Measurements from ENCODE around the gene PGS1.
A peak's percentile ranks its signal among the peaks of the same experiment; 100 is the strongest.
"Not testable (repeated sequence)": the region's sequence is repeated elsewhere in the genome, so short reads cannot be mapped to it uniquely, and the experiment has no call there.

Gene PGS1, protein sequence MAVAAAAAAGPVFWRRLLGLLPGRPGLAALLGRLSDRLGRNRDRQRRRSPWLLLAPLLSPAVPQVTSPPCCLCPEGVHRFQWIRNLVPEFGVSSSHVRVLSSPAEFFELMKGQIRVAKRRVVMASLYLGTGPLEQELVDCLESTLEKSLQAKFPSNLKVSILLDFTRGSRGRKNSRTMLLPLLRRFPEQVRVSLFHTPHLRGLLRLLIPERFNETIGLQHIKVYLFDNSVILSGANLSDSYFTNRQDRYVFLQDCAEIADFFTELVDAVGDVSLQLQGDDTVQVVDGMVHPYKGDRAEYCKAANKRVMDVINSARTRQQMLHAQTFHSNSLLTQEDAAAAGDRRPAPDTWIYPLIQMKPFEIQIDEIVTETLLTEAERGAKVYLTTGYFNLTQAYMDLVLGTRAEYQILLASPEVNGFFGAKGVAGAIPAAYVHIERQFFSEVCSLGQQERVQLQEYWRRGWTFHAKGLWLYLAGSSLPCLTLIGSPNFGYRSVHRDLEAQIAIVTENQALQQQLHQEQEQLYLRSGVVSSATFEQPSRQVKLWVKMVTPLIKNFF

DNA sequence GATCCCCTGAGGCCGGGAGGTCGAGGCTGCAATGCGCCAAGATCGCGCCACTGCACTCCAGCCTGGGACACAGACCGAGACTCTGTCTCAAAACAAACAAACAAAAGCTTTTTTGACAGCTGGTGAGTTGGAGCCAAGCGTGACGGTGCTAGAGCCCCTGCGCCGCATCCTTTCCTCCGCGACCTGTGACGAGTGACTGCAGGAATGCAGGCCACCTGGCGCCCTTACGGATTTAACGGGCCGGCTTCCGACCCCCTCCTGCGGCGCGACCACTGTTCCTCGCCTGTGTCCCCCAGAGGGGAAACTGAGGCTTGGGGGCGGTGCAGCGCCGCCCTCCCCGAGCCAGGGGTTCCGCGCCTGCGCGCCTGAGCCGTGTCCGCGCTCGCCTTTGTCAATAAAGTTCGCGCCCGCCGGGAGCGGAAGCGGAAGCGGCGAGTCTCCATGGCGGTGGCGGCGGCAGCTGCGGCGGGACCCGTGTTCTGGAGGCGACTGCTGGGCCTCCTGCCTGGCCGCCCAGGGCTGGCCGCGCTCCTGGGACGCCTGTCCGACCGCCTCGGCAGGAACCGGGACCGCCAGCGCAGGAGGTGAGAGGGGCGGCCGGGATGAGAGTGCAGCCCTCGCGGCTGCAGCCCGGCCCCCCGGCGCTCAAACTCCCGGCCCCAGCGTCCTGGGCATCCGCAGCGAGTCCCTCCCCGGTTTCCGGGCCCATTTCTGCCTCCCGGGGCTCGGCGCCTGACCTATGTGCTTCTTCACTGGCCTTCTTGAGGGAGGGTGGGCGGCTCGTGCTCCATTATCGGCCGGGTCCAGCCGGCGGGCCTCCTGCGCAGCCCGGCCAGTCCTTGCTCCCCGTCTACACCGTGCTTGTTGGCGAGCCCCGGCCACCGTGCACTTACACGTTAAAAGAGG is at the start of gene PGS1:
PGS1 (plus strand) TSS at position 425 of the 906 bp plus-strand sequence; CDS start at position 442, 17 bp downstream.
- DNase-seq, result peak; percentile 75

DNA sequence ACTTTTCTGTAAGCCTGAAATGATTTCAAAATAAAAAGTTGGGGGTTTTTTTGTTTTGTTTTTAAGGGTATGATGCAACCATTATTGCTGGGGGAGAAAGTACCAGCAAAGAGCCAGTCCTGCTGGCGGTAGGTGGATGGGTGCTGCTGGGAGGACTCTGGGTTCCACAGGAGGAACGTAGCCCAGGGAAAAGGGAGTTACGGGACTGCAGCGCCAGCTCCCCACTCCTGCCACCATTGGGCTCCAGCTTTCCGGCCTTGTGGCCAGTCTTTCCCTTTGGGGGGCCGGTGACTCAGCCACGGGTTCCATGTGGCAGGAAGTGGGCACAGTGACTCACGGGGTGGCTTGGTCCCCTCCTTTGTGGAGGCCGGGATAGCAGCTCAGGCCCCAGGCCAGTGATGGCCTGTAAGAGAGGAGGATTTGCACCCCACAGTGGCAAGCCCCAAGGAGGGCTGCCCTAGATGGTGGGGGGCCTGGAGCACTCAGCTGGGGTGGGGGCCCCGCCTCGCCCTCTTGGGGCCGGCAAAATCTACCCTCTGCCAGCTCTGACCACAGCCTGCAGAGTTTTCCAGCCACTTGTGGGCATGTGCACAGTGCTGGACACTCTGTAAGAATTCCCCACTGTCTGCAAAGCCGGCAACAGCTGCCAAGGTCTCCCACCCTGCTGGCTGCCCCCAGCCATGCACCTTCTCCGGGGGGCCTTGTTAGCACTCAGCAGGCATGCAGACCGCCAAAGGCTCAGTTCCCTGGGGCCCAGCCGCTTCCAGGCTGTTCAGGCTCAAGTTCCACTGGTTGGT is 49.0 kb upstream of the PGS1 start:
- peak; percentile 96 for DNase-seq

DNA sequence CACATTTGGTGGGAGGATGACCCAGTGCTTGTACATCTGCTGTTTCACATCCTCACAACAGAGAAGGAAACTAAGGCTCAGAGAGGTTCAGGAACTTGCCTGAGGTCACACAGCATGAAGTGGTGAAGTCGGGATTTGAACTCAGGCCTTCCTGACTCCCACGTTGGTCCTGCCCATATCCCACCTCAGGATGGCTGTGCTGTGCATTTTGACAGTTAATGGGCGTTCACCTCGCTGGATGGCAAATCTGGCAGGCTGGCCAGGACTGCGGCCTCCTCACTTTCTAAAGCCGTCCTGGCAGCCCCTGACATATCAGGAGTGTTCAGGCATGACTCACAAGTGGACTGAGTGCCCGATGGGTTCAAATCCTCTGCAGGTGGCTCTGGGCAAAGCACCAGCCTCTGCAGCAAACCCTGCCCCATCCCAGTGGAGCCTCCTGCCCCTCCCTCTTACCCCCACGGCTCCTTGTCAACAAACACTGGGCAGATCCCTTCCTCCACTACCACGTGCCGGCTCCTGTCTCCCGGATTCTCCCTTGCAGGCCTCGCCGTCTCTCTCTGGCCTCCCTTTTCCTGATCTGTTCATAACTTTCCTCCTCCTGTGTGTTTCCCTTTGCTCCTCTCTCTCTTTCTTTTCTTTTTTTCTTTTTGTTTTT is 47.8 kb upstream of the PGS1 start:
- DNase-seq, result peak; percentile 52

DNA sequence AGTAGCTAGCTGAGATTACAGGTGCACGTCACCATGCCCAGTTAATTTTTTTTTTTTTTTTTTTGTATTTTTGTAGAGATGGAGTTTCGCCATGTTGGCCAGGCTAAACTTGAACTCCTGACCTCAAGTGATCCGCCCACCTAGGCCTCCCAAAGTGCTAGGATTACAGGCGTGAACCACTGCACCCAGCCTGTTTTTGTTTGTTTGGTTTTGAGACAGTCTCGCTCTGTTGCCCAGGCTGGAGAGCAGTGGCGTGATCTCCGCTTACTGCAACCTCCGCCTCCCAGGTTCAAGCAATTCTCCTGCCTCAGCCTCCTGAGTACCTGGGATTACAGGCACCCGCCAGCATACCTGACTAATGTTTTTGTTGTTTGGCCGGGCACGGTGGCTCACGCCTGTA is 47.1 kb upstream of the PGS1 start:
- not testable (repeated sequence) for DNase-seq

DNA sequence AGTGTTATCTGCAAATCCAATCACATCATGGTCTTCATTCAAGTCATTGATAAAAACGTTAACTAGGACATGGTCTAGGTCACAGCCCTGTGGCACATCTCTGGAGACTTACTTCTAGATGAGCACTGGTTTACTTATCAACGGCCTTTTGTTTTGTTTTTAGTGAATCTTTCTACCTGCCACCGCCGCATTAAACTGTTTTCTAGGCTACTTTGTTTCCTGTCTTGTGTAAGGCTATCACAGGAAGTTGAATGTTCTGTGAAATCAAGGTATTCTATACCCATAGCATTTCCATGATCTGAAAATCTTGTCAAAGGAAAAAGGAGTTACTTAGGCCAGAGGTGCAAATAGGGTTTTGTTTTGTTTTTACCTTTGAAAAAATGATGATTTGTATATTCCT is 45.5 kb upstream of the PGS1 start:
- no peak for DNase-seq

DNA sequence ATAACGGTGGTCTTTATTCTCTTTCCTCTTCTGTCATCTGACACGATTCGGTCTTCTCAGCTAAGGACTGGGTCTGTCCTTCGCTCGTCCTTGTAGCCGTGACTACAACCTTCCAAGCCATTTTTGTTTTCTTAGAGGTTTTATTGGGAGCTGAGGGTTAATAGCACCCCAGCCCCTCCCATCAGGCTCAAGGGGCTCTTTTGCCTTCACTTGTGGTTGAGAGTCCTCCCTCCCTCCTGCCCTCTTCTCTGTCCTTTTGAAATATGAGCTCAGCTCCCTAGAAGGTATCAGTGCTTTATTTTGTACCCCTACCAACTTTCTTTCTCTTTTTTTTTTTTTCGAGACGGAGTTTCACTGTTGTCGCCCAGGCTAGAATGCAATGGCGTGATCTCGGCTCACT is 43.2 kb upstream of the PGS1 start:
- DNase-seq, result no peak

DNA sequence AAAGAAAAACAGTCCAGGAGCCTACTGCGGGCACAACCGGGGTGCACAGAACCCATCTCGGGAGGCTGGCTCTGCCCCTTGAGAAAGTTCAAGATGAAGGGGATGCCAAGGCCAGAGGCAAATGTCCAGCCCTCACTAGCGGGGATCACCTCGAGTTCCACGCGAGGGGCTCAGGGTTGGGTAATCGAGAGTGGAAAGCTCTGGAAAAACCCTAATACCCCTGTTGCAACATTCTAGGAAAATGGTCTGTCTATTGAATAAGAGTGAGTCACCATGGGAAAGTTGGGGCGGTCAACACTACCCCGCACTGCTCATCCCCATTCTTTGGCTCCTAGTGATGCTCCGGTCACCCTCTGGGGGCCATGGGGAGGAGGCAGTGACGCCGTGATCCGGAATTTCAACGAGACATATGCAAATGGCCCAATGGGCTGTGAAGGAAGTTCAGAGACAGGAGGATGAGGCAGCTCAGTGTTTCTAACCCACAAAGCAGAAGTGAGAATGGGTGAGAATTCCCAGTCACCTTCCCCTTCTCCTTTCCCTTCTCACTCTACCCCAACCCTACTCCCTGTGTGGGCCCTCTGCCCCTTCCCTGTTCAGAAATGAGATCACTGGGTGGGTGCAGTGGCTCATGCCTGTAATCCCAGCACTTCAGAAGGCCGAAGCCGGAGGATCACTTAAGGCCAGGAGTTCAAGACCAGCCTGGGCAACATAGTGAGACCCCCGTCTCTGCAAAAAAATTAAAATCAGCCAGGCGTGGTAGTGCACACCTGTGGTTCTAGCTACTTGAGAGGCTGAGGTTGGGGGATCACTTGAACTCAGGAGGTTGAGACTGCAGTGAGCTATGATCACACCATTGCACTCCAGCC is 41.0 kb upstream of the PGS1 start:
- peak; percentile 97 for DNase-seq

DNA sequence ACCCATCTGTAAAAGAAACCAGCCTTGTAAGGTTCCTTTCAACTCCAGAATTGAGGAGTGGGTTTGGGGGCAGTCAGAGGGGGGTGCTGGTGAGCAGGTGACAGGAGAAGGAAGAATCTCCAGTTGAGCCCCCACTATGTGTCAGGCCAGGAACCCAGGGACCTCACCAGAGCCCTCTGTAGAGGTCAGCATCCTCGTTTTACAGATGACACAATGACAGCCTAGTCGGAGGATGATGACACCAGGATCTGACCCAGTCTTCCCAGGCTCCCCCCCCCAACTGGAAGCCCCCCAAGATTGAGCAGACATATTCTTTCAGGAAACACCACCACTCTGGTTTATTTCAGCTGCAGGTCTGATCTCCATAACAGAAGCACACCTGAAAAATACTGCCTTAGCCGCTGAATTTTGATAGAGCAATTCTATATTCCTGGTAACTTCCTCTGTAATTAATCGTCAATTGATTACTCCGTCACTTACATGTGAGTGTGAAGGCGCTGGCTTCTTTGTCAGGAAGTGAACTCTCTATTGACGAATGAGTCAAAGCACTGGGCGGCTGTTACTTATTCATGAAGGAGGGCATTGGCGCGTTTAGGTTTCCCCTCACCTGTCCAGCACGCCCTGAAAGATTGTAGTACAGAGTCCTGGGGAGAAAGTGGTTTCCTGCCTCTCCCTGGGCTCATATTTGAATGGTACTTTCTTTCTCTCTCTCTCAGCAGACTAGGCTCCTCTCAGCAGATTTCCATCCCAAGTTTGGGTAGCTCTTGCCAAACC is 39.8 kb upstream of the PGS1 start:
- DNase-seq, result no peak

DNA sequence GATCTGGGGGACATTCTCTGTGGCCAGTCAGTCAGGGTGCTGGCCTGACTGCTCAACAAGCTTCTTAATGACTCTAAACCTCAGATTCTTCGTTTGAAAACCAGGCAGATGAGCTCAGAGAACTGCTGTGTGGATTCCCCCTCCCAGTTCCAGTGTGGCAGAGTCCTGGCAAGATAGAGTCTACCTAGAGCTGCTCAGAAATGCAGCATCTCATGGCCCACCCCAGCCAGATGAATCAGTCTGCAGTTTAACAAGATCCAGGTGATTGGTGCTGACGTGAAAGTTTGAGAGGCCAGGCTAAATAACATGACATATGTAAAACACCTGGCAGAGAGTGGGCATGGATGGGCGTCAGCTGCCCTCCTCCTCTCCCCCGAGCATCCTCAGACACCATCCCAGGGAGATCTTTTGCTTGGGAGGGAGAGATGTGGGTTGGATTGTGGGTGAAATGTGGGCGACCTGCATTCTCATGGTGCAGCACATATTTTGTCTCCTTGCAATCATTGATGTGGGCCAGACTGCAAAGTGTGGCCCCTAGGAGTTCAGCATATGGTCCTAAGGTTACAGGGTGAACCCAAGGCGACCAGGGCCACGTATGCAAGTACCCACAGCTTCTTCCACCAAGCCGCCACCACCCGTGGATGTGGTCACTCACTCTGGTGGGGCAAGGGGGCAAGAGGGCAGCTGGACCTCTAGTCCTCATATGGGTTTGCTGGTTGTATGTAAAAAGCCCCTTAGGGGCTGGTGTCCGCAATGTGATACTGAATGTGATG is 38.1 kb upstream of the PGS1 start:
- DNase-seq, result no peak

DNA sequence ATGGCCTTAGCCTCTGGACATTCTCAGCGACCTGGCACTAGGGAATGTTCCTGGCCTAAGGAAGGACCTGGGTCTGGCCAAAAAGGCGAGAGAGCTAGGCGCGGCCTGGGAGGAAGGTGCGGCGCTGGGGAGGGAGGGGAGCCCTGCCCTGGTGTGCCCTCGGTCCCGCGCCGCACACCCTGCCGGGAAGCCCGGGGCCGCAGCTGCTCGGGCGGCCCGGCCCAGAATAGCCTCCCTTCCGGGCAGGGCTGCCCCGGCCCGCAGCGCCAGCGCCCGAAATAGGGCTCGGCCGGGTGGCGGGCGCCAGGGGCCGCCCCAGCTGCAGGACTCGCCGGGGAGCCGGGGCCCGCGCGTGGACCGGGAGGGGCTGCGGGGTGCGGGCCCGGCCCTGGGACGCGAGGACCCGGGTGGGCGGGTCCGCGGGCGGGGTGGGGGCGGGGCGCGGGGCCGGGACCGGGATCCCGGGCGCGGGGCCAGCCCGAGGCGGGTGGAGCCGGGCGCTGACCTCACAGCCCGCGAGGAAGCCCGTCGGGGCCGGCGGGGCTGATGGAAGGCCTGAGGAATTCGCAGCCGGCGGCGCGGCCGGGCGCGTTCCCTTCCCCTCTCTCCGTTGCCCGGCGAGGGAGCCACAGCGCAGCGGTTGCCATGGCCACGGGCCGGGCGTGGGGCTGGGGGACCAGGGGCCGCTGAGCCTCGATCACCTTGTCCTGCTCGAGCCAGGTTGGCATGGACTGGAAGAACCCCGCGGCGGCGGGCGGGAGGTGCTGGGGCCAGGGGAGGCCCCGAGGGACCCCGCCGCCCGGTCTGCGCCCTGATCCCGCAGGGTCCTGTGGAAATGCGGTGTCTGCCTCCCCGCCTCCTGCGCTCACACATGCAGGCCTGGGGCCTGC is 36.6 kb upstream of the PGS1 start:
- peak; percentile 83 for DNase-seq

DNA sequence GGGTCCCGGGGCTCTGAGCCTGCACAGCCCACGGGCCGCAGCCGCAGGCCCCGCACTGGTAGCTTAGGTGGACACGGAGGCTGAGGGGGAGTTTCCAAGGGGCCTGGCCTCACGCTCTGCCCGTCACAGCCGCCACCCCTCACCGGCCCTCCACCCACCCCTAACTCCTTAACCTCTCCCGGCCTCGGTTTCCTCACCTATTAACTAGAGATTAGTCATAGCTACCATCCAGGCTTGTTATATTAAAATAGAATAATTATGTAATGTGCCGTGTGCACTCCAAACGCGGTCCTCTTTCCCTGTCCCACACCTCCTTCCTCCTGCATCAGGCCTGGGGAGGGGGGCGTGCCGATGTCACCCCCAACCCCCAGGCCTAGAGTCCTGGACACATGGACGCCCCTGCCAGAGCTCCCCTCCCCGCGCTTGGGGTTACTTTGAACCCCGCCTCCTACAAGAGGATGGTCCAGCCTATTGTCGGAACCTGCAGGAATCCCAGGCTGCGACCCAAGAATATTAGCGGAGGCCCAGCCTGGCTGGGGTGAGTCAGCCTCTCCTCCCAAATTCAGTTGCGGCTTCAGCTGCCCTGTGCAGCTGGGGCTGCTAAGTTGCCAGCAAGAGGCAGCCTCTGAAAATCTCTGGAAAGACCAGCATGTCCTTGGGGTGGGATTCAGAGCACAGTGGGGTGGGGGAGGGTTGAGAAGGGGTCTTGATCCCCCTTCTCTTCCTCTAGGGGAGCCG is 35.8 kb upstream of the PGS1 start:
- peak; percentile 91 for DNase-seq

DNA sequence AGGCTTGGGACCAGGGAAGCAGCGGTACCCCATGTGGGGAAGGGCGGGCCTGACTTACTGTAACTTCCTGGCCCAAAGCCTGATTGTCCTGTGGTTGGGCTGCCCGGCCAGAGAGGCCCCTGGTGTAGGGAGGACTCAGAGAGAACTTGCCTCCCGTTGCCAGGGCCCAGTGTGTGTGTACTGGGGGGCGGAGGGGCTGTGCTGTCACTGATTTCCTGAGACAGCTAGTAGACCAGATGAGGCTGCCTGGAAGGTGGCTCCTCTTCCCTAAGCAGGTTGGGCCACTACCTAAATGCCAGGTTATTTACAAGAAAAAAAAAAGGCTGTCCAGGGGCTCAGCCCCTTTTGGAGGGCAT is 35.3 kb upstream of the PGS1 start:
- DNase-seq, result peak; percentile 89

DNA sequence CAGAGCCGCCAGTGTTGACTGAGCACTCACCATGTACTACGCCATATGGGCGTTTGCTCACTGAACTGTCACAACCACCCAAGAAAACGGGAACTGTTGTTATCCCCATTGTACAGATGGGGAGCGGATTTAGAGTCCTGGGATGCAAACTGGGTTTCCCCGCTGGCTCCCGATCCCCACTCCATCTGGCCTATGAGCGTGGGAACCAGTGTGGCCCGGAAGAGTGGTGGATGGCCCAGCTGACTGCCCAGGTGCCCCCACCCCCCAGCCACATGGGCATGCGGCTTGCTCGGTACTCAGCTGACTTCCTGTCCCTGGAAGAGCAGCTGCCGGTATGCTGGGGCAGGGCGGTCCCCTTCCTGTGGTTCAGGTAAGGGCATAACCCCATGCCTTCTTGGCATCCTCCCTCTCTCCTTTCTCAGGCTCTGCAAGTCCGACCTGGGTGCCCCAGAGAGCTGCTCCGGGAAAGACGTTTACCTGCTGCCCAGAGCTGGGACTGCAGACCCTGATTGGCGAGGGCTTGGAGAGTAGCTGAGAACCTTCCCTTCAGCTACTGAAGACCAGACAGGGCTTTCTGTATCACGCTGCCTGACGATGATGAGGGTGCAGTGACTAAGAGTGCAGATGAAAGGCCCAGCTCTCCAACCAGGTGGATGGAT is 34.8 kb upstream of the PGS1 start:
- no peak for DNase-seq

DNA sequence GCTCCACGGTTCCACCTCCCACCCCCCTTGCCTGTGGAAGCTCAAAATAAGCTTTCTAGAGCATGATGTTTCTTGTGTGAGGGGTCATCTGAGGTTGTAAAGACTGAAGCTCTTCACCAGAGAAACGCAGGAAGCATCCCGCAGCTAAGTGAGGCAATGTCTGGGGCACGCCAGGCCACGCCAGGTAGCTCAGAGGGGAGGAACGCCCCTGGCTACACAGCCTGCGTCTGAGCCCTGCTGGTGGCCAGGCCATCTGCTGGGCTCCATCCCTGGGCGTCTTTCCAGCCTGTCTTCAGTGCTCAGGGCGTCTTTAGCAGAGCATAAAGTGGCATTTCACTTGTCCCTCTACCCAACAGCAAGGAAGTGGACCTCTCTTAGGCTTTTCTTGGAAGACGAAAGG is 33.8 kb upstream of the PGS1 start:
- no peak for DNase-seq

DNA sequence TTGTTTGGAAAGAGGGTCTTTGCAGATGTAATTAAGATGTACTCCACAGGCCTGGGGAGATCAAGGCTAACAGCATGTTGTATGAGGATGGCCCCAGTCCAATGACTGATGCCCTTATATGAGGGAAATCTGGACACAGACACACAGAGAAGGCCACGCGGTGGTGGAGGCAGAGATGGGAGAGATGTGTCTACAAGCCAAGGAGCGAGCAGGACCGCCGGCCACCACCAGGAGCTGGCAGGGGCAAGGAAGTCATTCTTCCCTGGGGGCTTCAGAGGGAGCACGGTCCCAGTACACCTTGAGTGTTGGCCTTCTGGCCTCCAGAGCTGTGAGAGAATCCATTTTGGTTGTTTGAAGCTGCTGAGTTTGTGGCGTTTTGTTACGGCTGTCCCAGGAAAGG is 33.3 kb upstream of the PGS1 start:
- no peak for DNase-seq

DNA sequence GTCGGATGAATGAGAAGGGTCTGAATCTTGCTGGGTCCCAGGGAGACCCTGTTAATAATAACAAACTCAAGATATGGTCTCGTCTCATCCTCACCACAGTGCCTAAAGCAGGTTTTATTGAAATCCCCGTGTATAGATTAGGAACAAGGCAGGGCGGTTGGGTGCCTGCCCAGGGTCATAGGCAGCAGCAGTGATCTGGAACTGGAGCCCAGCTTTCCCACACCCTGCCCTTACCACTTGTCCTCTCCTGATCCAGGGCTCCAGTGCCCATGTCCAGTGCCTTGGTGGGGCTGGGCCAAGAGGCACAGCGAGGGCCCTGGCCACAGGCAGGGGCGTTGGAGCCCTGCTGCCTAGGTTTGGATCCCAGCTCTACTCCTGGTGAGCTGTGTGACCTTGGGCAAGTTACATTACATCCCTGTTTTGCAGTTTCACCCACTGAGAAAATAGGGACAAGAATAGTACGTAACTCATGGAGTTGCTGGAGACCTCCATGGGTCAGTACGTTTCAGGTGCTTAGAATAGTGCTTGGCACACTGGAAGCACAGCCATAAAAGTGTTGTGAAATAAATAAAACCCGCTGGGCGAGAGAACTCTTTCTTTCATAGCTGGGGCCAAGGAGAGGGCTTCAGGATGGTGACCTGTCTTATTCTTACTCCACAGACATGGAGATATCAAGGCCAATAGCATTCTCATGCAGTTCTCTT is 32.5 kb upstream of the PGS1 start:
- no peak for DNase-seq

All from EL (cell line).